SK-N-SH treated with all-trans-retinoic acid at 6 μM for 48 hours (cell line): Measurements from ENCODE around the gene HPF1.

Experiments used
- SNAI2 ChIP-seq: fragments of 250-450 bp; sonication (Bioruptor Pico); IDR thresholded peaks from 2 replicates; pipeline ENCODE4 v1.5.0; 2020; ENCODE audit warnings: mild to moderate bottlenecking, moderate library complexity
- TOX ChIP-seq: fragments of 250-450 bp; sonication (Bioruptor Pico); IDR thresholded peaks from 2 replicates; pipeline ENCODE4 v1.8.0; 2021; ENCODE audit warnings: mild to moderate bottlenecking, moderate library complexity, borderline replicate concordance

- TF ChIP-seq SNAI2 (CRISPR knock-in tag), result no peak
- no peak for TF ChIP-seq TOX (CRISPR knock-in tag)
Measured at GRCh38 chr4:169724260-169724659, 33.5 kb downstream of the HPF1 start.
